ENCODE measurements around the gene REEP1. TPM values are rescaled to one million over a fixed set of nuclear protein-coding genes. Genes with fewer than 3 reads are reported as not detected.

REEP1 gene
- total and polyA plus RNA-seq, 9 of the 15 experiments (the other 6 are each of a cell fraction or from before 2014, with no cell fraction given): 0.11 to 0.67 (median 0.13) TPM

DNA sequence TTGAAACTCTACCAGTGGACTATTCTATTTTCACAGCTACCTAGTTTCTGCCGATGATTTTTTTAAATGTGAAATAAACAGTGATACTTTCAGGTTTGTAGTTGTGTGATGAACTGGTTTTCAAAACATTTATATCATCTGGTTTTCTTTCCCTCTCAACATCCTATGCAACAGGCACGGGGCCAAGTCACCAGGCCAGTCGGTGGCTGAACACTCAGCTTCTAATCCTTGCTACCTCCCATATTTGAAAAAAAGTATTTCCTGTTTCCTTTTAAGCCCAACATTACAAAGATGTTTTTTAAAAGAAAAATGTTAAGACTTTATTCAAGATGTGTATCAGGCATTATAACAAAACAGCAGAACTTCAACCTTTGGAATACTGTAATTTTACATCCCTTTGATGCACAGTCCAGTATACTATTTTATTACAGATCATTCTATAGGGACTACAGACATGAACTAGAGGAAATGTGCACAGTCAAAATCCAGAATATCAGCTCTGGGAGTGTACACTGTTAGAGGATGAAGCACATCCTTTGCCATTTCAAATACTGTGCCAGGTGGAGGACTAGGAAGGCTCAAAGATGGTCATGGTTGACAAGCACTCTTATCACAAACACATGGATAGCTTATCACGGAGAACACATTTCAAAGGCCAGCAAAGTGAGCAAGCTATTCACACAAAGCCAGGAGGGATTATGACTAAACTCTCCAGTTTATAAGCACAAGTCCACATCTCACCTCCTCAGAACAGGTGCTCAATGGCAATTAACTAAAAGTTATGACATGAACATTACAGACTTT is 123.5 kb downstream of the REEP1 start (continued):
- TF ChIP-seq MTA3 (IDR thresholded peaks at IDR 0.05; ENCODE audit: borderline replicate concordance): peak; percentile 89
- TF ChIP-seq SRSF3 (IDR thresholded peaks at IDR 0.05; ENCODE audit: insufficient read depth, low read length): no peak
- no peak for TF ChIP-seq NCOA4 (IDR thresholded peaks at IDR 0.05; ENCODE audit: partially characterized antibody)
- TF ChIP-seq, protein P1, sequence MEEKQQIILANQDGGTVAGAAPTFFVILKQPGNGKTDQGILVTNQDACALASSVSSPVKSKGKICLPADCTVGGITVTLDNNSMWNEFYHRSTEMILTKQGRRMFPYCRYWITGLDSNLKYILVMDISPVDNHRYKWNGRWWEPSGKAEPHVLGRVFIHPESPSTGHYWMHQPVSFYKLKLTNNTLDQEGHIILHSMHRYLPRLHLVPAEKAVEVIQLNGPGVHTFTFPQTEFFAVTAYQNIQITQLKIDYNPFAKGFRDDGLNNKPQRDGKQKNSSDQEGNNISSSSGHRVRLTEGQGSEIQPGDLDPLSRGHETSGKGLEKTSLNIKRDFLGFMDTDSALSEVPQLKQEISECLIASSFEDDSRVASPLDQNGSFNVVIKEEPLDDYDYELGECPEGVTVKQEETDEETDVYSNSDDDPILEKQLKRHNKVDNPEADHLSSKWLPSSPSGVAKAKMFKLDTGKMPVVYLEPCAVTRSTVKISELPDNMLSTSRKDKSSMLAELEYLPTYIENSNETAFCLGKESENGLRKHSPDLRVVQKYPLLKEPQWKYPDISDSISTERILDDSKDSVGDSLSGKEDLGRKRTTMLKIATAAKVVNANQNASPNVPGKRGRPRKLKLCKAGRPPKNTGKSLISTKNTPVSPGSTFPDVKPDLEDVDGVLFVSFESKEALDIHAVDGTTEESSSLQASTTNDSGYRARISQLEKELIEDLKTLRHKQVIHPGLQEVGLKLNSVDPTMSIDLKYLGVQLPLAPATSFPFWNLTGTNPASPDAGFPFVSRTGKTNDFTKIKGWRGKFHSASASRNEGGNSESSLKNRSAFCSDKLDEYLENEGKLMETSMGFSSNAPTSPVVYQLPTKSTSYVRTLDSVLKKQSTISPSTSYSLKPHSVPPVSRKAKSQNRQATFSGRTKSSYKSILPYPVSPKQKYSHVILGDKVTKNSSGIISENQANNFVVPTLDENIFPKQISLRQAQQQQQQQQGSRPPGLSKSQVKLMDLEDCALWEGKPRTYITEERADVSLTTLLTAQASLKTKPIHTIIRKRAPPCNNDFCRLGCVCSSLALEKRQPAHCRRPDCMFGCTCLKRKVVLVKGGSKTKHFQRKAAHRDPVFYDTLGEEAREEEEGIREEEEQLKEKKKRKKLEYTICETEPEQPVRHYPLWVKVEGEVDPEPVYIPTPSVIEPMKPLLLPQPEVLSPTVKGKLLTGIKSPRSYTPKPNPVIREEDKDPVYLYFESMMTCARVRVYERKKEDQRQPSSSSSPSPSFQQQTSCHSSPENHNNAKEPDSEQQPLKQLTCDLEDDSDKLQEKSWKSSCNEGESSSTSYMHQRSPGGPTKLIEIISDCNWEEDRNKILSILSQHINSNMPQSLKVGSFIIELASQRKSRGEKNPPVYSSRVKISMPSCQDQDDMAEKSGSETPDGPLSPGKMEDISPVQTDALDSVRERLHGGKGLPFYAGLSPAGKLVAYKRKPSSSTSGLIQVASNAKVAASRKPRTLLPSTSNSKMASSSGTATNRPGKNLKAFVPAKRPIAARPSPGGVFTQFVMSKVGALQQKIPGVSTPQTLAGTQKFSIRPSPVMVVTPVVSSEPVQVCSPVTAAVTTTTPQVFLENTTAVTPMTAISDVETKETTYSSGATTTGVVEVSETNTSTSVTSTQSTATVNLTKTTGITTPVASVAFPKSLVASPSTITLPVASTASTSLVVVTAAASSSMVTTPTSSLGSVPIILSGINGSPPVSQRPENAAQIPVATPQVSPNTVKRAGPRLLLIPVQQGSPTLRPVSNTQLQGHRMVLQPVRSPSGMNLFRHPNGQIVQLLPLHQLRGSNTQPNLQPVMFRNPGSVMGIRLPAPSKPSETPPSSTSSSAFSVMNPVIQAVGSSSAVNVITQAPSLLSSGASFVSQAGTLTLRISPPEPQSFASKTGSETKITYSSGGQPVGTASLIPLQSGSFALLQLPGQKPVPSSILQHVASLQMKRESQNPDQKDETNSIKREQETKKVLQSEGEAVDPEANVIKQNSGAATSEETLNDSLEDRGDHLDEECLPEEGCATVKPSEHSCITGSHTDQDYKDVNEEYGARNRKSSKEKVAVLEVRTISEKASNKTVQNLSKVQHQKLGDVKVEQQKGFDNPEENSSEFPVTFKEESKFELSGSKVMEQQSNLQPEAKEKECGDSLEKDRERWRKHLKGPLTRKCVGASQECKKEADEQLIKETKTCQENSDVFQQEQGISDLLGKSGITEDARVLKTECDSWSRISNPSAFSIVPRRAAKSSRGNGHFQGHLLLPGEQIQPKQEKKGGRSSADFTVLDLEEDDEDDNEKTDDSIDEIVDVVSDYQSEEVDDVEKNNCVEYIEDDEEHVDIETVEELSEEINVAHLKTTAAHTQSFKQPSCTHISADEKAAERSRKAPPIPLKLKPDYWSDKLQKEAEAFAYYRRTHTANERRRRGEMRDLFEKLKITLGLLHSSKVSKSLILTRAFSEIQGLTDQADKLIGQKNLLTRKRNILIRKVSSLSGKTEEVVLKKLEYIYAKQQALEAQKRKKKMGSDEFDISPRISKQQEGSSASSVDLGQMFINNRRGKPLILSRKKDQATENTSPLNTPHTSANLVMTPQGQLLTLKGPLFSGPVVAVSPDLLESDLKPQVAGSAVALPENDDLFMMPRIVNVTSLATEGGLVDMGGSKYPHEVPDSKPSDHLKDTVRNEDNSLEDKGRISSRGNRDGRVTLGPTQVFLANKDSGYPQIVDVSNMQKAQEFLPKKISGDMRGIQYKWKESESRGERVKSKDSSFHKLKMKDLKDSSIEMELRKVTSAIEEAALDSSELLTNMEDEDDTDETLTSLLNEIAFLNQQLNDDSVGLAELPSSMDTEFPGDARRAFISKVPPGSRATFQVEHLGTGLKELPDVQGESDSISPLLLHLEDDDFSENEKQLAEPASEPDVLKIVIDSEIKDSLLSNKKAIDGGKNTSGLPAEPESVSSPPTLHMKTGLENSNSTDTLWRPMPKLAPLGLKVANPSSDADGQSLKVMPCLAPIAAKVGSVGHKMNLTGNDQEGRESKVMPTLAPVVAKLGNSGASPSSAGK (IDR thresholded peaks at IDR 0.05): 0 out of 2 replicates have a peak, but pooled peaks have one; percentile 18
- TF ChIP-seq, protein P2, sequence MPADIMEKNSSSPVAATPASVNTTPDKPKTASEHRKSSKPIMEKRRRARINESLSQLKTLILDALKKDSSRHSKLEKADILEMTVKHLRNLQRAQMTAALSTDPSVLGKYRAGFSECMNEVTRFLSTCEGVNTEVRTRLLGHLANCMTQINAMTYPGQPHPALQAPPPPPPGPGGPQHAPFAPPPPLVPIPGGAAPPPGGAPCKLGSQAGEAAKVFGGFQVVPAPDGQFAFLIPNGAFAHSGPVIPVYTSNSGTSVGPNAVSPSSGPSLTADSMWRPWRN (IDR thresholded peaks at IDR 0.05; ENCODE audit: low read depth): peak; percentile 82
- peak; percentile 48 for TF ChIP-seq MEIS2 (IDR thresholded peaks at IDR 0.05; ENCODE audit: partially characterized antibody)
- TF ChIP-seq, protein P3, sequence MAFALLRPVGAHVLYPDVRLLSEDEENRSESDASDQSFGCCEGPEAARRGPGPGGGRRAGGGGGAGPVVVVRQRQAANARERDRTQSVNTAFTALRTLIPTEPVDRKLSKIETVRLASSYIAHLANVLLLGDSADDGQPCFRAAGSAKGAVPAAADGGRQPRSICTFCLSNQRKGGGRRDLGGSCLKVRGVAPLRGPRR (CRISPR knock-in tag; IDR thresholded peaks at IDR 0.05): no peak
- no peak for TF ChIP-seq TOE1 (IDR thresholded peaks at IDR 0.05; ENCODE audit: borderline replicate concordance)
- TF ChIP-seq TOE1 (CRISPR knock-in tag; IDR thresholded peaks at IDR 0.05; ENCODE audit: borderline replicate concordance, low read depth): no peak
- TF ChIP-seq, protein P4, sequence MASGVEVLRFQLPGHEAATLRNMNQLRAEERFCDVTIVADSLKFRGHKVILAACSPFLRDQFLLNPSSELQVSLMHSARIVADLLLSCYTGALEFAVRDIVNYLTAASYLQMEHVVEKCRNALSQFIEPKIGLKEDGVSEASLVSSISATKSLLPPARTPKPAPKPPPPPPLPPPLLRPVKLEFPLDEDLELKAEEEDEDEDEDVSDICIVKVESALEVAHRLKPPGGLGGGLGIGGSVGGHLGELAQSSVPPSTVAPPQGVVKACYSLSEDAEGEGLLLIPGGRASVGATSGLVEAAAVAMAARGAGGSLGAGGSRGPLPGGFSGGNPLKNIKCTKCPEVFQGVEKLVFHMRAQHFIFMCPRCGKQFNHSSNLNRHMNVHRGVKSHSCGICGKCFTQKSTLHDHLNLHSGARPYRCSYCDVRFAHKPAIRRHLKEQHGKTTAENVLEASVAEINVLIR (CRISPR knock-in tag; IDR thresholded peaks at IDR 0.05): no peak
